Glomerular visceral epithelial cell (primary cell): Measurements from ENCODE around the gene GYG2.

ENCODE experiments used
- DNase-seq: peaks from one replicate; pipeline ENCODE4 v3.0.0-alpha.2; 2016; ENCODE audit errors: extremely low spot score

The GYG2 gene

GRCh38 chrX:2812161-2812907 is 16.4 kb upstream of the GYG2 start:
- peak; percentile 18 for DNase-seq

DNA sequence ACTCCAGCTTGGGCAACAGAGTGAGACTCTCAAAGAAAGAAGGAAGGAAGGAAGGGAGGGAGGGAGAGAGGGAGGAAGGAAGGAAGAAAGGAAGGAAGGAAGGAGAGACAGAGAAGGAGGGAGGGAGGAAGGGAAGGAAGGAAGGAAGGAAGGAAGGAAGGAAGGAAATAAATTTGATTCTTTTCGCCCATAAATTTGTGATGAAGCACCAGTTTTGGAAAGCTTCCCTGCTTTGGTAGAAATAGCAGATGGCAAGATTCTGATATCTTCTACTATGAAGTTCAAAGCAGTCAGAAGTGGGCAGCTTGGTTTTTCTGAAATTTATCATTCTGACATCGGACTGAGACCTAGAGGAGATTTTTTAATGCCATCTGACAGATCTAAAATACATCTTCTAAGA is 11.7 kb upstream of the GYG2 start:
- DNase-seq: no peak

GRCh38 chrX:2819345-2820135 is 9.2 kb upstream of the GYG2 start:
- peak; percentile 17 for DNase-seq

- DNase-seq: no peak
Measured at GRCh38 chrX:2820136-2820771, 8.5 kb upstream of the GYG2 start.

- no peak for DNase-seq
Measured at GRCh38 chrX:2823795-2824386, 4.8 kb upstream of the GYG2 start.

DNA sequence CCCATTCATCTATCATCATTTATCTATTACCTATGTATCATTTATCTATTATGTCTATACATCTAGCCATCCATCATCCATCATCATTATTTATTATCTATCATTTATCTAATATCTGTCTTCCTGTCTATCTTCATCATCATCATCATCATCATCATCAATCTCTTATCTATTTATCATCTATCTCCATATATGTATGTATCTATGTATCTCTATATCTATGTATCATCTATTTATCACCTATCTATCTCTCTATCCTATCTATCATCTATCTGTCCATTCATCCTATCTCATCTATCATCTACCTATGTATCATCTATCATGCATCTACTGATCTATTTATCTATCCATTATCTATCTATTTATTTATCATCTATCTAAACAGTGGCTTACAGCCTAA is 3.8 kb upstream of the GYG2 start:
- DNase-seq: no peak

- DNase-seq: no peak
Measured at GRCh38 chrX:2828959-2829411, 255 bp downstream of the GYG2 start.

- no peak for DNase-seq
Measured at GRCh38 chrX:2829469-2830246, 928 bp downstream of the GYG2 start.

GRCh38 chrX:2831471-2832228 is 2.9 kb downstream of the GYG2 start:
- no peak for DNase-seq

DNA sequence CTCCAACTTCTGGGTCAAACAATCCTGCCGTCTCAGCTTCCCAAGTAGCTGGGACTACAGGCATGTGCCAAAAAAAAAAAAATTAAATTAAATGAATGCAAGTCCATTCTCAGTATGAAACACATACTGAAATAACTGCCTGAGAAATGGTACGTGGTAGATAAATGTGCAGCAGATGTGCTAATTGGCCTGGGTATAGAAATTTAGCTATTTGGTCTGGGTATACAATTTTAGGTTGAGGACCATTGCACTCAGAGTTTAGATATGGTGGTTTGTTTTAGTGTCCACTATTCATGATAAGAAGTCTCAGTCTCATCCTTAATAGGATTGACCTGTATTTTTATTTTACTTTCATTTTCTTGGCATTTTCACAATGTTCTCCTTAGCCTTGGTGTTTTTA is 9.2 kb downstream of the GYG2 start:
- DNase-seq: no peak

DNA sequence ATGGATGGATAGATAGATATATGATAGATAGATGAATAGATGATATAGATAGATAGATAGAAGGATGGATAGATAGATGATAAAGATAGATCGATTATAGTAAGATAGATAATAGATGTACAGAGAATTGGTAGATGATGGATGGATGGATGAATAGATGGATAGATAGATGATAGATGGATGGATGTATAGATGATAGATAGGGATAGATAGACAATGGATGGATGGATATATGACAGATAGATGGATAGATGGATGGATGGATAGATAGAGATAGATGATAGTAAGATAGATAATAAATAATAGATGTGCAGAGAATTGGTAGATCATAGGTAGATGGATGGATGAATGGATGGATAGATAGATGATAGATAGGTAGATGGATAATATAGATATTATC is 12.2 kb downstream of the GYG2 start:
- no peak for DNase-seq

GRCh38 chrX:2841537-2841936 is 12.8 kb downstream of the GYG2 start:
- DNase-seq: no peak

DNA sequence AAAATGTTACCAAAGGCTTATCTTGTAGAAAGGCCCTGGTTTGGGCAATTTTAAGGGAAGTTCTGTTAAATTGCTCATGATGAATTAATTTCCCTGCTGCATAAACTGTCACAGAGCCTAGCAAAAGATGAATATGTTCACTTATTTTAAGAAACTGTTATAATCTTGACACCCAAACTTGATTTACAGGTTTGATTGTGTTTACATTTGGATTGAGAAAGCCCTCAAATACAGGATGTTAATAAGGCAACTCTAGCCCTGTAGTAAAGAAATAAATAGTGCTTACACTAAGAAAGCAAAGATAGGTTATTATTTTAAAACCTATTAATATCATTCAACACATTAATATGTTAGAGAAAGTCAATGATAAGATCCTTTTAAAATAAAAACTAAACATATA is 18.3 kb downstream of the GYG2 start:
- no peak for DNase-seq

DNA sequence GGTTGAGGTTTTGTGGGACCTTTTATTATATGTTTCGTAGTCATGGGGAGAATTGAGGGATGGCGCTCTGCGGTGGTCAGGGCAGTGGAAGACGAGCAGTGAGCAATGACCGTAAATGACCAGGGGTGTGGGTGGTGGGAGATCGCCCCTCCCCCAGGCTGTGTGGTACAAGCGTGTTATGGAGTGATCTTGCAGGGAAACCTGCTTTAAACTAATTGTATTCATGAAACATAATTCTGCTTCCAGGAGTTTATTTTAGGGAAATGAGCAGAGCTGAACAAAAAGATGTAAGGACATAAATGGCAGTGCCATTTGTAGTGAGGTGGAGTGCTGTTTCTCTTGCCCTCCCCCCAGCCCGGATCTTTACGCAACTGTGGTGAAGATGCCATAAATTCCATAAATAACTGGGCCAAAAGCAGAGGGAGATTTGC is 20.2 kb downstream of the GYG2 start:
- peak; percentile 48 for DNase-seq

- DNase-seq: no peak
Measured at GRCh38 chrX:2854918-2855317, 26.2 kb downstream of the GYG2 start.

GRCh38 chrX:2855761-2856160 is 27.0 kb downstream of the GYG2 start:
- DNase-seq: no peak

DNA sequence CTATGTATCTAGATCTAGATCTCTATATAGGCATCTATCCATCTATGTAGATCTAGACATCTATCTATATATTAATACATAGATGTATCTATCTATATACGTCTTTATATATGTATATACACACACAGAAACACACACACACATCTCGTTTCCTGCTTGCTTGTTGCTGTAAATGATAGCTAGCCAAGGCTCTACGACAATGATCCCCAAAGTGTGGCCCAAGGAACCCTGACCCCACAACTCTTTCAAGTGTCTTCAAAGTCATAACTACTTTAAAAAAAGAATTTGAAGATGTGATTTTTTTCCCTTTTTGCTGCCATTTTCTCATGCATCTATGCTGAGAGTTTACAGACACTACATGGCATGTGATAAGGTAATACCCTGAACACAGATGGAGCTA is 28.8 kb downstream of the GYG2 start:
- DNase-seq: no peak

DNA sequence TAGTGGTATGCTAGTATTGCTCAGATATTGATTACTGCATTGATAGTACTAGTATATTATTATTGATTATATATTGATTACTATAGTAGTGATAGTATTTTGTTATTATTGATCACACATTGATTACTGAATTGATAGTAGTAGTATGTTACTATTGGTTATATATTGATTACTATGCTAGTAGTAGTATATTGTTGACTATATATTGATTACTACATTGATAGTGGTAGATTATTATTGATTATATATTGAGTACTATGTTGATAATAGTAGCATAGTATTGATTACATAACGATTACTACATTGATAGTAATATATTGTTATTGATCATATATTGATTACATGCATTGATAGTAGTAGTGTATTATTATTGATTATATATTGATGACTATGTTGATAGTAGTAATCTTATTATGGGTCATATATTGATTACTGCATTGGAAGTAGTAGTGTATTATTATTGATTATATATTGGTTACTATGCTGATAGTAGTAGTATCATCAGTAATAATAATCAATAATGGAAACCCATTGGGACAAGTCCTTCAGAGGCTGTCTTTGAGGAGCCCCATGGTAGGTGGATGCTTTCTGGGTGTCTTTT is 30.6 kb downstream of the GYG2 start:
- DNase-seq: no peak

- DNase-seq: no peak
Measured at GRCh38 chrX:2862404-2862803, 33.7 kb downstream of the GYG2 start.

DNA sequence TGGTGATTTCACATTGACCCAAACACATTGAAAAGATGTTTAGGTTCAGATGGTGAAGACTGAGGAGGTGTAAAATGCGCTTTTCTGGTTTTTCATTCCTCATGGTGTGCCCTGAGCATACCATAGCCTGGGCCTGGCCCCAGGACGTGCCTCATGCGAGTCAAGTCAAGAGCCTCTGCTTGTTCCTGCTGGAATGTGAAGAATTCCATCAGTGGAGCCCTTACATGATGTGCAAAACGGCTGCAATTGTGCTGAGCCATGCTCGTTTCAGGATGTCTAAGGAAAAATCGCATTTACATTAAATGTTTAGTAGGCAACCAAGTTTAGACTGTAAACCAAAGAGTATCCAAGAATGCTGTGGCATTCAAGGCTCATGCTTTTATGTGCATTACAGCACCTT is 34.9 kb downstream of the GYG2 start:
- DNase-seq: no peak
